ENCODE results near the gene HCN4.
"Not testable (repeated sequence)": the region's sequence is repeated elsewhere in the genome, so short reads cannot be mapped to it uniquely, and the experiment has no call there.

HCN4 gene

DNA sequence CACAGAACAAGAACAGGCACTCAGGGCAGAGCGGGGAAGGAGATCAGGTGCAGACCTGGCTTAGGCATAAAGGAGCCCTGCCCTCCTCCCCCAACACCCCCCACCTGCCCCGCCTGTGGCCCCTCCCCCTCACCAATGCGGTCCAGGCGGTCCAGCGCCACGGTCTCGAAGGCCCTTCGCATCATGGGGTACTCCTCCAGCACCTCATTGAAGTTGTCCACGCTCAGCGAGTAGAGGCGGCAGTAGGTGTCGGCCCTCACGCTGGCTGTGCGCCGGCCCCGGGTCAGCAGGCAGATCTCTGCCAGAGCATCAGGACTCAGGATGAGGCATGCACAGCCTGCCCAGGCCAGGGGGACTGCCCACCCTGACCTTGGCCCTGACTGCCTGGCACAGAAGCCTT is 44.8 kb downstream of the HCN4 start:
- no peak for DNase-seq

DNA sequence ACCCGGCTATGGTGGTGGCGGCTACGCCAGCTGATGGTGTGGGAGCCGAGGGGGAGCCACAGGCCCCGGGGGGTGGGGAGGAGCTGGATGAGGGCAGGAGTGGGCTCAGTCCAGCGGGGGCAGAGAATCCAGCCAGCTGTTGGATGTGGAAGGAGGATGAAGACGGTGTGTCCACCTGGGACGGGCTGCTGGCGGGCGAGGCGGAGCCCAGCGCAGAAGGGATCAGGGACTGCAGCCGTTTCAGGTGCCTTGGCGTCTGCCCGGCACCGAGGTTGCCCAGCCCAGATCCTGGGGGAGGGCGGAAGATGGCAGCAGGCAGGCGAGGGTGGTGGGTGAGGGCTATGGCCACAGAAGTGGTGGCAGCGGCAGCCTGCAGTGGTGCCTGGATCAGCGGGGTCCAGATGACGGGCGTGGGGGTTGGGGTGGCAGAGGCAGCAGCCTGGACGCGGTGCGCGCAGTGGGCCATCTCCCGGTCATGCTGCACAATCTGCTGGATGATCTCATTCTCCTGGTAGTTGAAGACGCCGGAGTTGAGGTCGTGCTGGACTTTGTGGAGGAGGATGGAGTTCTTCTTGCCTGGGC is 45.3 kb downstream of the HCN4 start:
- DNase-seq = no peak

DNA sequence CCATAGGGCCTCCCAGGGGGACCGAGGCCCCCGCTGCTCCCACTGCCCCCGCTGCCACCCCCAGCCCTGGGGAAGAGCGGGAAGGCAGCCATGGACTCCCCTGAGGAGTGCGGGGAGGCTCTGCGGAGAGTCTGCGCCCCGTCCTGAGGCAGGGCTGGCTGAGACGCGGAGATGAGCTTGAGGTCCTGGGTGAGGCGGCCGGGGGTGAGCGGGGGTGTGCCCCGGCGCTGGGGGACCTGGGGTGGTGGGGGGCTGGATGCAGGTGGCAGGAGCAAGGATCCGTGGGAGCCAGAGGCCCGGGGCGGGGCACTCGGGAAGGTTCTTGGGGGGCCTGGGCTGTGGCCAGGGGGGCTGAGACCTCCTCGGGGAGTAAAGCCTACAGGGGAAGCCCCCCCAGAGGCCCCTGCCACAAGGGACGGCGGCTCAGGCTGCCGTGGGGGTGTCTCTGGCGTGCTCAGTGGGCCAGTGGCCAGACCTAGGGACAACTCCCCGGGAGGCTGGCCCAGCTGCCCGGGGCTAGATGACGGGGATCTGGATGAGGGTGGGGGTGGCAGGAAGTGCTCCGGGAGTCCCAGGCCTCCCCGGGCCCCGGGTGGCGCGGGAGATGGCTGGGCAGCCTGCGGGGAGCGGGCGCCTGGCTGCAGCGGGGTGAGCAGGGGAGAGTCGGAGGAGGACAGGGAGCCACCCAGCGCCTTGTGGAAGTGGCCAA is 45.9 kb downstream of the HCN4 start:
- no peak for DNase-seq

DNA sequence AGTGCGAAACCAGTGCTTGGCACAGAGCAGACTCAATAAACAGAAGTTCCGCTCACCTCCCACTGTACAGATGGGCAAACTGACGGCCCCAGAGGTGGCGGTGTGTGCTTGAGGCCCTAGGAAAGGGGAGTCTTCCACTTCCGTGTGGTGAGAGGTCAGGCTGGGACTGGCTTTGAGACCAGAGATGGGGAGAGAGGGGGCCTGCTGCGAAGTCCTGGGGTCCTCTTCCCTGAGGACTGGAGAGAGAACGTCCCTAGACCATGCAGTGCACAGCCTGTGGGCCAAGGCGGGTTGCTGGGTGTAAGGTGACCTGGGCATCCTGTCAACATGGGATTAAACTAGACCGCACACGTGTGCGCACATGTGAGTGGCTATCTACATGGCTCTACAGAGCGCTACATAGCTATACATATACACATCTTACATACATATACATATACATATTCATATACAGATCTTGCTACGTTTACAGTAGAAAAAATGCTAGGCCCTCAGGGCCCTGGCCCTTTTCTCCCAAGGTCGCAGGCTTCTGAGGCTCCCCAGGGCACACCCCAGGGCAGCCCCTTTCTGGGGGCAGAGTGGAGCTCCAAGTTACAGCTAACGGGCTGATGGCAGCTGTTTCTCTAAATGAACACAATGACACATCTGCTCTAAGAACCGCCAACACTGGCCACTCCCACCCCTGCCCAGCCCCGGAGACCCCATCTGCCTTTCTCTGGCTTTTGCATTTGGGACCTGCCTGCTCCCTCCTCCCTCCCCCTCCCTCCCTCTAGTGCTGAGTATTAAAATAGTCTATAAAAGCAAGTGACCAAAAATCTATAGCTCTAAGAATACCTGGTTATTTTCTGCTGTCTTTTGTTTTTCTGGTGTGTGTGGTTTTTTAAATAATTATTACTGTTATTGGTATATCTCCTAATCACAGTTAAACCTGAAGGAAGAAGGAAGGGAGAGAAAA is 47.0 kb downstream of the HCN4 start:
- DNase-seq = no peak

DNA sequence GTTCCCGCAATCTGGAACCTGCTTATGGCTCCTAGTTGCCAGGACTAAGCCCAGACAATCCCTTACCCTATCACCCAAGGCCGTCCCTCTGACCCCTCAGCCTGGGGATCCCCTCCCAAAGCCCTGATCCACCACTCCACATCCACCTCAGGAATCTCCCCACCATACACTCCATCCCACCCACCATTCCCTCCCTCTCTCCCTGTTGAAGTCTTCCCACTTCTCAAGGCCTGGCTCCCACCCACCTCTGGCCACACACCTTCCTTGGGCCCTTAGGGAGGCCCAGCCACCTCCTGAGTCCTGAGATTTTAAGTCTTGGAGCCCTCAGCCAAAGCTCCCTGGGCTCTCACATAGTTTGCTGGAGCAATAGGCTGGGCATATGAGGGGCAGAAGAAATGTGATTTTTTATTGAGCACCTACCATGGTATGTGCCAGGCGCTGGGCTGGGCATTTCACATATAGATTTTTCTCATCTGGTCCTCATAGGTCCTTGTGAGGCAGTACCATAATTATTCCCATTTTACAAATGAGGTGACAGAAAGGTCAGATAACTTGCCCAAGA is 48.1 kb downstream of the HCN4 start:
- no peak for DNase-seq

DNA sequence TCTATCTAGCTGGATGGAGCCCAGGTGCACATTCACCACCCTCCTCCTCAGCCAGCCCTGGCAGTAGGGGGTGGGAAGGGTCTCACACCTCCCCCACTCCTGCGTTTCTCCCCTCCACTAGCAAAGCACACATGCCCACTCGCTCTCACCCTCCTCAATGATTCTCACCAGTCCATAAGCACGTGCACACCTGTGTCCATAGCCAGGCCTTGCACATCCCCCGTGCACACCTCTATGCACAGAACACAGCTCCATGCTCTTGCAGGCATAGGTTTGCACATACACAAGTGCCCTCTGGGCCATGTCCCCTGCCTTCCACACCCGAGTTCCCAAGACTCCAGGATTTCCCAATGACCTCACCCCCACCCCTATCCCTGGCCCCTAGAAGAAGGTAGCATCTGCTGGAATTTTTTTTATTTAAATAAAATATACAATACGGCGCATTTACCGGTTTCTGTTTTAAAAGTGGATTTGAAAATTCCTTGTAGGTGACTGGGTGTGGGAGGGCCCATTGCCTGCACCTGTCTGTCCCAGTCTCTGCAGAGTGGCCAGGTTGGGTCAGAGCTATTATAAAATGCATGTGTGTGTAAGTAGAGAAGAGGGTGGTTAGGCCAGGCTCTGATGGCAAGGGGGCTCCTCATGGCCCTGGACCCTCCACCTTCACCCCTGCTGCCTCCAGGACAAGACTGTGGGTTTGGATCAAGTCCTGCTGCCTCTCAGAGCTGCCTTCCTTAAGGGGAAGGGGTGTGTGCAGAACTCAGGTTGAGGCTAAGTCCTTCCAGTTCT is 49.1 kb downstream of the HCN4 start:
- no peak for DNase-seq

DNA sequence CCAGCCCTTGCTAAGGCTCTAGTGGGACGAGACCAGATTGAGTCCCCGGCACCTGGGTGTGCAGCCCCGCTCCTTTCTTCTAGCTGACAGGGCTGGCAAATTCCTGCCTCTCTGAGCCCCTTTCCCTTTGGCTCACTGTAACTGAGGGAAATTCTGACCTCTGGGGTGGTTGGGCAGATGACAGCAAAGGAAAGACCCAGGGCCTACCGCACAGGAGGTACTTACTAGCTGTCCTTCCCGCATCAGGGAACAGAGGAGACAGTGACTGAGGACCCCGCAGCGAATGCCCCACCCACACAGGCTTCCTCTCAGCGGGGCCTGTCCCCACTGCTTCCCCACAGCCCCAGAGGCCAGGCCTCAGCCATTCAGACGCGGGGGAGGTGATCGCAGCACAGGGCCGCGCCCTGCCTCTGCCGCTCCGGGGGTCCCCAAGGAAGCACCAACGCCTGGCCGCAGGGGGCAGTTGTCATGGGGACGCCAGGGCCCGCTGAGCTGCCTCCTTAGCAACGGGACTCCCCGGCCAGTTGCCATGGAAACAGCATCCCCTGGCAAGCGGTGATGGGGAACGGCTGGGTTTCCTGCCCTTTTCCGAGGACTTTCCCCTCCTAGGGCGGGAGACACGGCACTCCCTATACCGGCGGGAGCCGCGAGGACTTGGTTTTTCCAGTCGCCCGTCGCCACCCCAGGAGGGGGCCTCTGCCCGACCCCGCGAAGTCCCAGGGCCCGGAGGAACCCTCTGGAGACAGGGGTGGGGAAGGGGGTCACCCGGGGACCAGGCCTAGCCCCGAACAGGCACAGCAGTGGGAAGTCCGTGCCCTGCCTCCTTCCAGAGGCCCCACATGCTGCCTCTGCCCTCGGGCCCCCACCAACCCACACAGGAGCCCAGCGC is 50.1 kb downstream of the HCN4 start:
- no peak for DNase-seq

DNA sequence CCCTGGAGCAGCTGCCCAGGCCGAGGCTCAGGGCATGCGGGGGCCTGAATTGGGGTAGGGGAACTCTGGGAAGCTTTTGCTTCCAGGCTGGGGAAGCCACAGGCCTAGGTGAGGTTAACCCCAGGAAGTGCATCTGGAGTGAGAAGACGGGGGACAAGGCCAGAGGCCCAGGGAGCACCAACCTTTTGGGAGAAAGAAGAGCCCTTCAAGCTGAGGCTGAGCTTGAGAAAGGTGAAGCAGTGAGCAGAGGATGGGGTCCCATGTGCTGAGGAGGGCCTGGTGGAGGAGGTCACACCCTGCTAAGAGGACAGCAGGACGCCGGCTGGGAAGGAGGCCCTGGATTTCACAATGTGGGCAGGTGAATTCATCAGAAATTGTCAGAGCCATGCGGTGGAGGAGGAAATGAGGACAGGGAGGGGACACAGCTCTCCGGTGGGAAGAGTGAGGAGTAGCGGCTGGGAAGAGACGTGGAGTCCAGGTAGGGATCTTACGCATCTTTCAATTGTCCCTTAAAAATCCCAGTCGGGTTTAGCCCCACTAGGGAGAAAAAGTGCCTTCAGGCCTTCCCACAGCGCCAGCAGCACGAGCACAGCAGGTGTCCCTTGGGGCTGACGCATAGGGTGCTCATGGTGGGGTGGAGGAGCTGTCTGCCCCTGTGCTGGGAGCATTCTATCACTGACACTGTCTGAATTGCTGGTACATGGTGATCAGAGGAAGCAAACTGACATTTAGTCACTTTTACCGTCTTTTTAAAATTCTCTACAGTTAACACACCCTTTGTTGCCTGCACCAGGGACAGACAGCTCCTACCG is 50.9 kb downstream of the HCN4 start:
- no peak for DNase-seq

DNA sequence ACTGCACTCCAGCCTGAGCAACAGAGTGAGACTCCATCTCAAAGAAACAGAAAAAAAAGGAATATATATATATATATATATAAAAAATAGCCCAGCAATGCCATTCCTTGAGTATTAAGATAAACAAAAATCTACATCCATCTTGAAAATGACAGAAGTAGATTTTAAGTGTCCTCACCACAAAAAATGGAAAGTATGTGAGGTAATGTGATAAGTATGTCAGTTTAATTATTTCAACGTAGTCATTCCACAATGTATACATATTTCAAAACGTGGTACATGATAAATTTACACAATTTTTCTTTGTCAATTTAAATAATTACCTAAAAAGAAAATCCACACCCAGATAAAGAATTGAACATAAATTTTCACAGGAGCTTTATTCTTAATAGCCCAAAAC is 54.9 kb downstream of the HCN4 start:
- no peak for DNase-seq

DNA sequence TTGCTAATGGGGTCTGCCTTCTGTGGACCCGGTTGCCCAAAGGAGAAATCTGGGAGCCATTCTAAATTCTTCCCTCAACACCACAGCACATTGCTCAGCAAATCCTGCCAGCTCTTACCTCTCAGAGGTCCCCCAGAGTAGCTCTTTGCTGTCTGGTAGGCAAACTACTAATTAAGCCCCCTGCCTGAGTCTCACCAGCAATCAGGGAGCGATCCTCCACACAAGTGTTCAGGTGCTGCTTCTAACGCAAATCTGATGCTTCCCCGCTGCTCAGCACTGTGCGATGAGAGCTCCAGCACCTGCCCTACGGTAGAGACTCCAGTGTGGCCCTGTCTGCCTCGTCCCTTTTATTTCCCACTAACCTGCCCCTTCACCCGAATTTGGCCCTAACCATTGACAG is 60.5 kb downstream of the HCN4 start:
- DNase-seq = no peak

DNA sequence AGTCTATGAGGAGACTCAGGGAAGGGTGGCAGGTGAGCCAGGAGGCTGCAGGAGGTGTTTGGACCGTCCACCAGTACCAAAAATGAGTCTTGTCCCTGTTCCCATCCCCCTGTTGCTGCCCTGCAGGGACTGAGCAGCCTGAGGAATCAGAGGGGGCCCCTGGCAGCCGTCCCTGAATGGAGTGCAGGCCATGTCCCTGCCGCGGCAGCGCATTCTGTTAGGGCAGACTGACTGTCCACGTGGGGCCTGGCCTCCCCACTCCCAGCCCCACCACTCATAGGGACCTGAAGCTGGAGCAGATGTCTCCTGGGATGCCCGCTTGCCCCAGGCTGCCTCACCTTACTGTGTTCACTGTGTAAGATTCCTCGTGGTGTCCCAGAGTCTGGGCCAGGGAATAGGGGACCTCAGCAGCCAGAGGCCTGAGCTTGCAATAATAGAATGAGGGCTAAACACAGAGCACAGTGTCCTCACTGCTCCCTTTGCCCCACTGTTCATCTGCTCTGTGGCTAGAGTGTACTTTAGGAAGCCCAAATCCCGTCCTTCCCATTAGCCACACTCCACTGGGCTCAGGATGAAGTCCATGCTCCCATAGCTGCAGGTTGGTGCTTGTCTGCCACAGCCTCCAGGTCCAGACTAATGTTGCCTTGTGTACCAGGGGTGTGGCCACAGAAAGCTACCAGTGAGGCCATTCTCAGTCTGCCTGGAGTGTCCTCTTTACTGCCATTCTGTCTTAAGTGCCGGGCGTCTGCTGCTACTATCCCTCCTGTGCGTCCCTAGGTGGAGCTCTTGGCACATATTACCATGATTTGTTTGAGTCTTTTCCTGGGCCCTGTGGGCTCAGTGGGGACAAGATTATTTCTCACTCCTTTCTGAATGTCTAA is 63.2 kb downstream of the HCN4 start:
- peak; percentile 74 for DNase-seq

DNA sequence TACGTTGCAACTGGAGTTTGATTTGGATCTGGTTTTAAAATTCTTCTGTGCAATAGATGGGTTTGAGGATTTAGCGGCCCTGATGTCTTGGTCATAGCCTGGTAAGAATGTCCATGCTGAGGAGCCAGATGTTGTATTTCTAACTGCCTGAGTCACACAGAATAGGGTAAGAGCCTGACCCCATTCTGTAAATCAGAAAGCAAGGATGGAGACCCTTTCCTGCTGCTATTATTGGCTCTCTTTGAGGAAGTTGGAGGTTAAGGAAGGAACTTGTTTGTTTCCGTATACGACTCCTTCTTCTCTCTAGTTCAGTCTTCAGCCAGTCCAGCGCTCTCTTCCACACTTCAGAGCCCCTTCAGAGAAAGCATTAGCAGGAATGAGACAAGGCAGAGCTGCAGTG is 65.1 kb downstream of the HCN4 start:
- no peak for DNase-seq

DNA sequence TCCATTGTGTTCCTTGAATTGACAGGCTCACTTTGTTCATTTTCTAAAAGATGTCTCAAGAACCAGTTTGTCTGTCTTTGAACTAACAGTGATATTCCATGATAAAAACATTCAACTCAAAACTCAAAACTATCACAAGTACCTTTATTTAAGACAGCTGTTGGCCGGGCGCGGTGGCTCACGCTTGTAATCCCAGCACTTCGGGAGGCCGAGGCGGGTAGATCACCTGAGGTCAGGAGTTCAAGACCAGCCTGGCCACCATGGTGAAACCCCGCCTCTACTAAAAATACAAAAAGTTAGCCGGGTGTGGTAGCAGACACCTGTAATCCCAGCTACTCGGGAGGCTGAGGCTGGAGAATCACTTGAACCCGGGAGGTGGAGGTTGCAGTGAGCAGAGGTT is 68.5 kb downstream of the HCN4 start:
- not testable (repeated sequence) for DNase-seq

DNA sequence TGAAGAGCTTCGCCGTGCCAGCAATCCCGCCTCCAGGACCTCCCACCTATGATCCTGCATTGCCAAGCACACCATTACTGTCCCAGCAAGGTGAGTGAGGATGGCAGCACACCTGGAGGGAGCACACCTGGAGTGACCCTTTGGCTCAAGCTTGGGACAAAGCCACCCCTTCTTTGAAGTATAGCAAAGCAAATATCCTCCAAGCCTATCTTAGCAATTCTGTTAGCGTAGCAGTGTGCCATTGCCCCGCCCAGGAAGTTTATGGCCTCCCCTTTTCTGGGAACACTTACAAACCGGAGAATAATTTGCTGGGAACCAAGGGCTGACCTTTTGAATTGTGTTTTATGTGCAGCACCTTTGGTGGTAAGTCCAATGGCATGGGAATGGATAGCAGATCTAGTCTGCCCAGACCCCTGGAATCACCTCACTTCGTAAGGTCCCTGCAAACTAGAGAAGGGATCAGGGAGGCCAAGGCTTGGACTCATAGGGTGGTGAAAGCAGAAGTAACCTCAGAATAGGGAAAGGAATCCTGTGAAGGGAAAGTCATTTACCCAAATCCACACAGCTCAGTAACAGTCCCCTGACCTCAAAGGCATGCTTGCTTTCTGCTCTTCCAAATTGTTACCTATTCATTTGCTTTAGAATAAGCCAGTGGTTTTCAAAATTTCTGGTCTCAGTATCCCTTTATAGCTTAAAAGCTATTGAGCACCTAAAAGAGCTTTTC is 70.1 kb downstream of the HCN4 start:
- DNase-seq = no peak

DNA sequence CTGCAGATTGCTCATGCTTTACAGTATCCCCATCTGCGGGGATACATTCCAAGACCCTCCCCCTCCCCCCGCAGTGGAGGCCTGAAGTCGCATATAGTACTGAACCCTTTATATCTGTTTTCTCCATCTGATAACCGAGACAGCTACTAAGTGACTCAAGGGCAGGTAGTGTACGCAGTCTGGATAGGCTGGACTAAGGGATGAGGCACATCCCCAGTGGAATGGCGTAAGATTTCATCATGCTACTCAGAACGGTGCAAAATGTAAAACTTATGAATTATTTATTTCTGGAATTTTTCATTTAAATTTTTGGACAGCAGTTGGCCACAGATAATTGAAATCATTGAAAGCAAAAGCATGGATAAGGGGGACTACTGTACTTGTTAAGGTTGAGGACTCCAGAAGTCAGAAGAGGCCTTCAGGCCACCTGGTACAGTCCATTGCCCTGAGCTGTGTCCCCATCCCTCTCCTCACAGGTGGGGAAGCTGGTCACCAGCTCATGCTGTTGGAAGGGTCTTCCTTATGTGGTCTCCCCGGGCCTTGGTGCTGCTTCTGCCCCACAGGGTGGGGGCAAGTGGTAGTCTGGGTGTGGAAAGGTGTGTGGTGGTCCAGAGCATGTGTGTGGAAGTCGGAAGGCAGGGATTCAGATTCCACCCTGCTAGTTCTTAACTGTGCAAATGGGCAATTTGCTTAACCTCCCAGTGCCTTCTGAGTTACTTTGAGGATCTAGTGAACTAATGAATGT is 72.0 kb downstream of the HCN4 start:
- DNase-seq = no peak

DNA sequence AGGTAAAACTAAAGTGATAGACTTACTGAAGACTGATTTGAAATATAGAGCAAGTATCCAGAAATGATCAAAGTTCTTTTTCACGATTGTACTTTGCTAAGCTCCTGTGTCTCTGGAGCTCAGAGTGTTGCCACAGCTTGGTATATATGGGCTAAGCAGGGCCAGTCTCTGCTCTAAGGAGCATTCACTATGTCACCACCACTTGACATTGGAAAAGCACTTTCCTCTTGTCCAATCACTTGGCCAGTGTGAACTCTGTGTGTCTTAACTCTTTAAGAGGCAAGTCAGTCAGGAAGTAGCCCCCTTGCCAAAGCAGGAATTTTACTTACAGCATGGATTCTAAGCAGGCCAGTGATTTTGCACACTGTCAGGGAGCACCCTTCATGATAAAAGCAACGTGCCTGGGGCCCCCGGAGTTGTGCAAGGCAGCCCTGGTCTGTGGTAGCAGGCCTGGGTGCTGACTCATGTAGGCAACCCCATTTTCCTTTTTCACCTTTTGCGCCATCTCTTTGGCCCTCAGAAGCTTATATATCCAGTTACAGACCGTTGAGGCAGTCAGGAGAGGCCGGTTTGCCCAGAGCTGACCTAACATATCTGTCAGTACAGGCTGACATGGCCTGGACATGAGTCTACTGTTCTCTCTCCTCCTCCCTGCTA is 73.0 kb downstream of the HCN4 start:
- DNase-seq = no peak

DNA sequence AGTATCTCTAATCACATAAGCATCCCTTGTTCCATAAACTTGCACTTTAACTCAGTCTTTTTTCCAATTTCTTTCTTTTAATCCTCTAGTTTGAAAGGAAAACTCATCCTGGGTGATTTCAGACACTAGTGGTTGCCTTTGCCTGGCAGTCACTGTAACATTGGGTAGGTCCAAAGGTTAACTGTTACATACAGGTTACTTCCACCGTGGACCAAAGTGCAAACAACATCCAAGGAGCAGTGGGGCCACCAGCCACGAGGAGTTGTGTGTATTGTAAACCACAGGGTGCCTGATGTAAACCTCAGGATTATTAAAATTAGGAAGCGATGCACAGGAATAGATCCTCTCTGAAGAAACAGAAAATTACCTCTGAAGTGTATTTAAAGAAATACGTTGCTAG is 75.0 kb downstream of the HCN4 start:
- DNase-seq = no peak

DNA sequence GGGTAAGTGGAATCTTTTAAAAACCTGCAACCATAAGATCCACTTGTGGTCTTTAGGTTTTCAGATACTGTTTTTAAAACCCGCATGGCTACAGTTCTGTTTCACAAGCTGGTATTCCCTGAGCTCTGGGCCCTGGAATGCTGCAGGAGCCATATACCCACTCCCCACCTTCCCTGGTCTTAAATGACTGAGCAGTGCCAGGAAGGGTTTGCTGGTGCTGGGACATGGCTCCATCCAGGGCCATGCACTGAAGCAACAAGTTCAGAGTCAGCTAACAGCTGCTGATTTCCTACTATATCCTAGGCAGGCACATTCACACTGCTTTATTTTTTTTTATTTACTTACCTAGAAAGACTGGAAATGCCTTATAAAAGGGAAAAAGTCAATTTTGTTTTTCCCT is 77.3 kb downstream of the HCN4 start:
- no peak for DNase-seq
